AG08395 (cell line): ENCODE results near the gene NNT.
"Not testable (repeated sequence)": the region's sequence is repeated elsewhere in the genome, so short reads cannot be mapped to it uniquely, and the experiment has no call there.

ENCODE experiments used
- DNase-seq: peaks from one replicate; pipeline ENCODE4 v3.0.0; 2012; ENCODE audit warnings: mixed read lengths, low spot score

The NNT gene

GRCh38 chr5:43711496-43711895 lies 108.5 kb downstream of the NNT start:
- DNase-seq = peak; percentile 38

GRCh38 chr5:43712081-43712480 lies 109.1 kb downstream of the NNT start:
- DNase-seq = no peak

- DNase-seq = not testable (repeated sequence)
Observed at GRCh38 chr5:43719783-43720182, 116.8 kb downstream of the NNT start.

- no peak for DNase-seq
Observed at GRCh38 chr5:43728581-43728980, 125.6 kb downstream of the NNT start.

- DNase-seq = peak; percentile 34
Observed at GRCh38 chr5:43729846-43730478, 127.0 kb downstream of the NNT start.

GRCh38 chr5:43730832-43731342 lies 127.9 kb downstream of the NNT start:
- DNase-seq = no peak

- DNase-seq = no peak
Observed at GRCh38 chr5:43731573-43731972, 128.6 kb downstream of the NNT start.

- DNase-seq = not testable (repeated sequence)
Observed at GRCh38 chr5:43745923-43746548, 143.1 kb downstream of the NNT start.

GRCh38 chr5:43750809-43751208 lies 147.8 kb downstream of the NNT start:
- DNase-seq = no peak

GRCh38 chr5:43753069-43753468 lies 150.1 kb downstream of the NNT start:
- DNase-seq = no peak
